WTC11 (cell line): Measurements from ENCODE around the gene SEC61A2.

Experiments used
- ATF3 ChIP-seq: sonication (generic); formaldehyde crosslinking; conservative IDR thresholded peaks from 2 replicates; pipeline ENCODE4 v1.8.1; 2022; ENCODE audit warnings: mild to moderate bottlenecking, missing genetic modification reagents
- CREB1 ChIP-seq: sonication (generic); formaldehyde crosslinking; IDR thresholded peaks from 2 replicates; pipeline ENCODE4 v1.8.0; 2023; ENCODE audit warnings: mild to moderate bottlenecking, missing genetic modification reagents
- CTCF ChIP-seq: fragments of 200-600 bp; IDR thresholded peaks from 2 replicates; pipeline ENCODE4 v1.8.0; 2022; ENCODE audit warnings: antibody characterized with exemption
- GABPB1 ChIP-seq: sonication (generic); formaldehyde crosslinking; IDR thresholded peaks from 2 replicates; pipeline ENCODE4 v1.8.1; 2023; ENCODE audit warnings: mild to moderate bottlenecking, missing genetic modification reagents
- MAX ChIP-seq: sonication (generic); formaldehyde crosslinking; IDR thresholded peaks from 2 replicates; pipeline ENCODE4 v1.8.0; 2022; ENCODE audit warnings: mild to moderate bottlenecking, missing genetic modification reagents
- NFYB ChIP-seq: sonication (generic); formaldehyde crosslinking; conservative IDR thresholded peaks from 2 replicates; pipeline ENCODE4 v1.8.0; 2022; ENCODE audit warnings: low read depth, missing genetic modification reagents
- NR3C1 ChIP-seq: sonication (generic); formaldehyde crosslinking; conservative IDR thresholded peaks from 2 replicates; pipeline ENCODE4 v1.8.1; 2023; ENCODE audit warnings: low read depth, mild to moderate bottlenecking, missing genetic modification reagents
- ZNF281 ChIP-seq: sonication (generic); formaldehyde crosslinking; IDR thresholded peaks from 2 replicates; pipeline ENCODE4 v1.8.0; 2023; ENCODE audit warnings: mild to moderate bottlenecking, missing genetic modification reagents

DNA sequence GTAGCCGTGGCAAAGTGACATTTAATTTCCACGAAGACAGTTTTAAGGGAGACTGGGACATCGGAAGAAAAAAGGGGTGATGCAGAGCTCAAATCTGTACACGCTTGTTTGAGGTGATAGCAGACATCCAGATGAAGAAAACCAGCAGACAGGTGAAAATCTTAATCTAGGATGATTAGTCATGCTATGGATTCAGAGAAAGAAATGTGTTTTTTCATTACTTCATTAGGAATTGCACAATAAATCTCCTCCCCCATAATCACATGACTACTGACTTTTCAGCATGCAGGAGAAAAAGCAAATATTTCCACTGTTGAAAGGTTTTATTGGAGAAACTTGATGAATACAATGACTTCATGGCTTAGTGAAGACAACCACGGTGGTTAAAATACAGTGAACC, 63.7 kb downstream of the SEC61A2 start:
- no peak for TF ChIP-seq CREB1 (CRISPR knock-in tag)
- TF ChIP-seq CTCF, result no peak
- no peak for TF ChIP-seq NFYB (CRISPR knock-in tag)
- TF ChIP-seq GABPB1, result no peak
- TF ChIP-seq MAX (CRISPR knock-in tag), result no peak
- no peak for TF ChIP-seq NR3C1 (CRISPR knock-in tag)
- no peak for TF ChIP-seq ATF3 (CRISPR knock-in tag)
- no peak for TF ChIP-seq ZNF281 (CRISPR knock-in tag)
